Stimulated activated CD8-positive, alpha-beta memory T cell treated with anti-CD3 and anti-CD28 coated beads, Interleukin-4, amount 100 ng/mL, for 4 hours (primary cell): ENCODE measurements around the gene AOPEP.
"Not testable (repeated sequence)": the region's sequence is repeated elsewhere in the genome, so short reads cannot be mapped to it uniquely, and the experiment has no call there.

Experiments
- DNase-seq, 2 donors: peaks; one replicate each; pipeline ENCODE4 v3.0.0-alpha.2; 2020; ENCODE audit warnings: low read depth in 2 of 2, low spot score in 1 of 2

The AOPEP gene

DNA sequence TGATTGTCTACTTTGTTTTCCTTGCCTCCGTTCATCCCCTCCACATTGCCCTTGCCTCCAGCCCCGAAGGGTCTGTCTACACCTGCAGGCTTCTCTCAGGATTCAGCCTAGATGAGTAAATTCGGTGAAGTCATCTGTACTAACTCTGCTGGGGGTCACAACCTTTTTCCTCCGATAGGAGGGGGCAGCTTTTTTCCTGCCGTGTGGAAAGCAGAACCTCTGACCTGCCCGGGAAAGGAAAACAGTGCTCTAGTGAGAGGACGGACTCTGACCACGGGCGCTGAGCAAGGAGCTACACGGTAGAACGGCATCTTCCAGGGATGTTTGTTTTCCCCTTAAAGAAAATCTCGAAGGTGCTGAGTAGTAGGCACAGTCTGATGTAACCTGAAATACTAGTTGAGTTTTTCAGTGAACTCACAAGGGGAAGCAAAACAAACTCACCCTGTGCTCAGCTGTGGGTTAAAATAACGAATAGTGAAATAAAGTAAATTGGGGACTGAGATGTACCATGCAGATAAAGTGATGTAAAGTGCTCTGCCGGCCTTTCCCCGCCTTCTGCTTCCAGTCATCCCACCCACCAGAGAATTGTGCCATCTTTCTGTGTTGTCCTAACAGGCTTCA, 281.8 kb downstream of the AOPEP start:
- DNase-seq, result no peak

DNA sequence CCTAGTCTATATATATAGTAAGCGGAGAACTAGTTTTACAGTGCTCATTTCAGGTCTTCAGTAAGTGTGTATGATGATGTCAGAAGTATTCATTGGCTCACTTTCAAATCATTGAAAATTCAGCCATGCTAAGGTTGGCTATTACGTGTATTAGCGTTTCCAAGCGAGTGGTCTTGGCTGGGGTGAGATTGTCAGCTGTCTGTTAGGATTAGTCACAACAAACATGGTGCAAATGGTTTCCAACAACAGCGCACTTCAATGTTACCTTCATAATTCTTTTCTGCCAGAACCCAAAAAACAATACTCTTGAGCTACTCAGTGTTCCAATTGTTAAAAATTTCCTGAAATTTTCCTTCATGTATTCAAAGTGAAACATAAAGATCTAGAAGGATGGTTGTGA, 283.0 kb downstream of the AOPEP start:
- DNase-seq, result no peak

DNA sequence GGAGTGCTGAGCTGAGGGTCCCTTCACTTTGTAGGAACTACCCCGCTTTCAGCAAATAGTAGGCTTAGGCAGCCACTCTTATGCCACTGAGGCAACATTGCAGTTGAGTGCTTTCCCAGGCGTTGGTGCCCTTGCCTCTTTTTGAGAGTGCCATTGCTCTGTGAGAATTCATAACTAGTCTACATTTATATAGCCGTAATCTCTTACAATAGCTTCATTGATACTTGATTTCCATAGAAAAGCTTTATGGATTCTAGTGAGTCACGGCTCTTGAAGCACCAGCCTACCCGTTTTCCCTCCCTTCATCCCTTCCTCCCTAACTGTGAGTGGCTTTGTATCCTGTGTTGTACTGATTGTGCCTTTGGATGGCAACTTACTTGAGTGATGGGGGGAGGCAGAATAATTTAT, 283.9 kb downstream of the AOPEP start:
- DNase-seq, result no peak

DNA sequence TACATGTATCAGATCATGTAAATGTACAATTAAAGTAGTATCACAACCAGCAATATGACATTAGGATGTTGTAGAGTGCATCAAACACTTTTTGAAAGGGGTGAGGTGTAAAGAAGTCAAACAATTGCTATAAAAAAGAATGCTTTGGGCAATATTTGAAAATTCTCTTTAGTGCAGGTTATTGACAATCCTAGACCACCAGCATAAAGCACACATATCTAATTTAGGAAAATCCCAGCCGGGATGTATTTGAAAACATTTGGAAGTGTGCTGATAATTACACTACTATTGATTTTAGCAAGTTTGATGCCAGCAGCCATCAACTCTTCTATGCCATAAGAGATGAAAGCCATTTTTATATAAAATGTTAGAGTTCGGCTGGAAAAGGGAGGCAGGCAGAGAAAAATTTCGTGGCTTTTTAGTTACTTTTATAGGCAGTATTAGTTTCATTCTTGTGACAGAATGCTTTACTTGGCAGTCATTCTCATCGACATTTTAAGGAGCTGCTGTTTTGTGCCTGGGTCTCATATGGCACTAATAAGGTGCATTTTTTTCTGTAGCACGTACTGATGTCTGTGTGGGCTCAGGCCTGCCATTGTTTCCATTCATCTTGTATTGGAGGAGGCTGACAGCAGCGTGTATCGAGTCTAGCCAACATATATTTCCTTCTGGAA, 285.7 kb downstream of the AOPEP start:
- DNase-seq, result no peak

DNA sequence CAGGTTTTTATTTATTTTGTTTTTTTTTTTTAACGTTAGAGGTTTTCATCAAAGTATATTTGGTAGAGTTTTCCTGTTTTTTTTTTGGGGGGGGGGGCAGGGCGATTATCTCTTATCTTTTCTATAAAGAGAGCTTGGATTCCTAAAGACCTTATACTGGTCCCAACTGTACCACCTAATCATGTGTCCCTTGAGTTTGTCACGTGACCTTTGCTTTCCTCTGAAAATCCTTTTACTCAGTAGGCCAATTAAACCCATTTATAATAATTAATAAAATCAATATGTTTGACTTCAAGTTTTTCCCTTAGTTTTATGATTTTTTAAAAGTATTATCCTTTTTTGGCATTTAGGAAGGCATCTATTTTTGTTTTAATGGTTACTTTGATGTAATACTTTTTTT, 286.4 kb downstream of the AOPEP start:
- DNase-seq, result no peak

DNA sequence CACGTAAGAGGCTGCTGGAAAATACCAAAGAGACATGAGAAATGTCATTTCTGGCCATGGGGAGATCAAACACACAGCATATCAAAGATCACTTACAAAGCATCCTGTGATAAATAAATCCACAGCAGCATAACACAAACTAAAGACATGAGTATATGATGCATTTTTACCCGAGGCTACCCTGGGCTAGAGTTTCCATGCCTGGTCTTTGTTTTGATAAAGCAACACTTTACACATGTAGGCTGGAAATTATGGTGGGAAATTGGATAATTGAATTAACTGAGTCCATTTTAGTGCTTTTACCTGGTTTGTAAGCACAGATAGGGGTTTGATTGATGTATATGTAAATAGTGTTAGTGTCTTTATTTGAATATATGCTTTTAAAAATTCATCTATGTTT, 288.4 kb downstream of the AOPEP start:
- DNase-seq, result no peak

DNA sequence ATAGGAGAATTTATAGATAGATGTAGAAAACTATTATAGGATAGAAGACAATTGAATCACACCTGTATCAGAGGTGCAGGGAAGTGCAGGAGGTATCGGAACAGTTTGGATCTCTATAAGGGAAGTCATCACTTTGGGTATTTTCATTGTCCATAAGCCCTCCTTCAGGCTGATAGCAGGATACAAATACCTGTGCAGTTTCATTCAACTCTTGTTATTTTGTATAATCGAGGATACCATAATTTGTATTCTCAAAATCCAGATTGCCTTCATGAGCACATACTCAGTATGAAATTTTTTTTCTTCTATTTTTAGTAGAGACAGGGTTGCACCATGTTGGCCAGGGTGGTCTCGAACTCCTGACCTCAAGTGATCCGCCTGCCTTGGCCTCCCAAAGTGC, 289.1 kb downstream of the AOPEP start:
- no peak for DNase-seq

DNA sequence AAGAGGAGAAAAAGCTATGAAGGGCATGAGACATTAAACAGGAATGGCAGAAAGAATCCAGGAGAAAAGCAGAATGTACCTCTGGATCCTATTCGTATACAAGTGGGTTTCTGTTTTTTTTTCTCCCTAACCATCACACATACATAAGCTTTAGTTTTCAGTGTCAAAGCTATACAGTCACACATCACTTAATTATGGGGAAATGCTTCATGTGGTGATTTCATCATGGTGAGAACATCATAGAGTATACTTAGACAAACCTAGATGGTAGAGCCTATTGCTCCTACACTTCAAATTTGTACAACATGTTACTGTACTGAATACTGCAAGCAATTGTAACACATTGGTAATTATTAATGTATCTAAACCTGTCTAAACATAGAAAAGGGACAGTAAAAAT, 290.6 kb downstream of the AOPEP start:
- DNase-seq, result no peak

DNA sequence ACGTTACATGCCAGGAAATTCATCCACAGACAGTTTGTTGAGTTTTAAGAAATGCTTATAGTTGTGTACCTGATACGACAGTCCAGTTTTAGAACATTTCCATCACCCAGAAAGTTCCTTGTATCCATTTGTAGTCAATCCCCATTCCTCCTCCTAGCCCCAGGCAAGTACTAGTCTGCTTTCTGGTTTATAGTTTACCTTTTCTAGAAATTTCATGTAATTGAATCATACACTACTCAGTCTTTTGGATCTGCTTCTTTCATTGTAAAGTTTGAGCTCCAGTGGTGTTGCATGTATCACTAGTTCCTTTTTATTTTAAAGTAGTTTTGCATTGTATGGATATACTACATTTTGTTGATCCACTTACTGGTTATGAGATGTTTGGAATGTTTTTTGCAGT, 291.2 kb downstream of the AOPEP start:
- DNase-seq, result no peak

DNA sequence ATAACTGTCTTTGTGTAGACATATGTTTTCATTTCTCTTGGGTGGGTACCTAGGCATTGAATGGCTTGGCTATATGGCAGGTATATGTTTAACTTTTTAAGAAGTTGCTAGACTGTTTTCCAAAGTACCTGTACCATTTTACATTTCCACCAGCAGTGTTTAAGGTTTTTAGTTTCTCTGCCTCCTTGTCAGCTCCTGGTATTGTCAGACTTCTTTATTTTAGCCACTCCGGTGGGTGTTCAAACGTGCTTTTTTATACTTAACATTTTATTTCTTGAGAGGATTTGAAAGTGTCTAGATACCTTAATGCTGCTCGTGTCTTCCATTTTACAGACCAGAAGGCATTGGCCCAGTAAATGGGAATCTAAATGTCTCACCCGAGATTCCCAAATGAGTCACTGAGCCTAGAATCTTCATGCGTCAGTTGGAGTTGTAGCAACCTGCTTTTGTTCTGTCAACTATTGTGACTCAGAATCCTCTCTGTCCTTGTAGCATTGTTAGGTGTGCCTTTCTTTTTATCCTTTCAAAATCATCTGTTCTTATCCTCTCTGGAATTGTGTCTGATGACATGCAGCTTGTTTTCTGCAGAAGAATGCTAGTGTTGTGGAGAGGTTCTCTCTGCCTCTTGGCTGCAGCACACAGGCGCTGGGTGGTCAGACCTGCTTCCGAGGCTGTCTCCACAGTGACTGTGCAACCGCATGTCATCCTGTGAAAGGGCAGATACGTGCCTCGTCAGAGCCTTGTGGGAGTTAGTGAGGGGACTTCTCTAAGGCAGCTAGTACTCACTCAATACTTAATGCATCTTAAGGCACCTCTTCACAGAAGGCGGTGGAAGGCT, 291.8 kb downstream of the AOPEP start:
- DNase-seq, result no peak

DNA sequence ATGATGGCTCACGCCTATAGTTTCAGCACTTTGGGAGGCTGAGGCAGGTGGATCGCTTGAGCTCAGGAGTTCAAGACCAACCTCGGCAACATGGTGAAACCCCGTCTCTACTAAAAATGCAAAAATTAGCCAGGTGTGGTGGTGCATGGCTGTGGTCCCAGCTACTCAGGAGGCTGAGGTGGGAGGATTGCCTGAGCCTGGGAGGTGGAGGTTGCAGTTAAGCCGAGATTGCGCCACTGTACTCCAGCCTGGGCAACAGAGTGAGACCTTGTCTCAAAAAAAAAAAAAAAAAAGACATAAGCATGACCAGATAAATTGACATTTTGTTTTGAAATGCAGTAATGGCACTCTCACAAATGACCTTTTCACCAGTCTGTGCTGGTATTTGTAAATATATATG, 294.1 kb downstream of the AOPEP start:
- DNase-seq, result not testable (repeated sequence)

DNA sequence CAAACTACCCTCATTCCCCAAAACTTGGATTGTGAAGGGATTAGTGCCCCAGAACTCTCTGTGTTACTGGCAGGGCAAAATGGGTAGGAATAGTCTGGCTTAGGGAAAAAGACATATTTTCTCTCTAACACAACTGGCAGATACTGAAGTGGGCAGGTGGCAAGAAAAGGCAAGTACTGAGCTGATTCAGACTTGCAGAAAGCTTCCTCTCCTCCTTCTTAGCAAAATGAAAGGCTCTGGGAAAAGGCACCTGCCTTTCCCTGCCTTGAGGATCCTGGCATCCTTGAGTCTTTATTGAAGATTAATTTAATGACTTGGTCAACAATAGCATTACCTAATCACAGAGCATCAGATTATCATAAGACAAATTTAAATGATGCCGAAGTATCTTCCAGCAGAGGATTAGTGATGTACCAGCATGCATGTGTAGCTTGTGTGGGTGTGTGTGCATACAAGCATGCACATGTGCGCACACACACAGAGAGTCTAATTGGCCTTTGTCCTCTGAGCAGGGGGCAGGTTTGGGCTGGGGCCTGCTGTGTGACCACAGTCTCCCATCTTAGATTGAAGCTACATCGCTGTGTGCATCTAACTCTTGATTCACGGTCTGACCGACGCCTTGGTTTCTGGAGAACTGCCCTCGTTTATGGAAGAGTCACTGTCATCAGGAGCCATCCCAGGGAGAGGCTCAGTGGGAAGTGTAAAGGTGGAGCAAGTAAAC, 294.8 kb downstream of the AOPEP start:
- no peak for DNase-seq

DNA sequence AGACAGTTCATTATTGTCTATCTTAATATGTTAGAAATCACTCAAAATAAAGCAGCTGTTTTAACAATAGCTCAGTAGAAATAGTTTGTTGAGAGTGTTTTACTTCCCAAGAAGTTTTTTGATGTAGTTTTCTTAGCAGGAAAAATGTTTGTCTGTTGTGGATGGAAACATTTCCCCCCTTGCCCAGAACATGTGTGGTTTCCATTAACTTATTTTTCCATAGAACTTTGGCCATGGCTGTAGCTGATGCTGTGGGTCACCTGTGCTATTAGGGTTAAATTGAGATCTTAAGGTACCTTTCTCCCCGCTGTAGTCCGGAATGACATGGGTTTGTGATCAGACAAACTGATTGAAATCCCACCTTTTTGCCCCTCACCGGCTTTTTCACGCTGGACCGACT, 296.2 kb downstream of the AOPEP start:
- DNase-seq, result no peak

DNA sequence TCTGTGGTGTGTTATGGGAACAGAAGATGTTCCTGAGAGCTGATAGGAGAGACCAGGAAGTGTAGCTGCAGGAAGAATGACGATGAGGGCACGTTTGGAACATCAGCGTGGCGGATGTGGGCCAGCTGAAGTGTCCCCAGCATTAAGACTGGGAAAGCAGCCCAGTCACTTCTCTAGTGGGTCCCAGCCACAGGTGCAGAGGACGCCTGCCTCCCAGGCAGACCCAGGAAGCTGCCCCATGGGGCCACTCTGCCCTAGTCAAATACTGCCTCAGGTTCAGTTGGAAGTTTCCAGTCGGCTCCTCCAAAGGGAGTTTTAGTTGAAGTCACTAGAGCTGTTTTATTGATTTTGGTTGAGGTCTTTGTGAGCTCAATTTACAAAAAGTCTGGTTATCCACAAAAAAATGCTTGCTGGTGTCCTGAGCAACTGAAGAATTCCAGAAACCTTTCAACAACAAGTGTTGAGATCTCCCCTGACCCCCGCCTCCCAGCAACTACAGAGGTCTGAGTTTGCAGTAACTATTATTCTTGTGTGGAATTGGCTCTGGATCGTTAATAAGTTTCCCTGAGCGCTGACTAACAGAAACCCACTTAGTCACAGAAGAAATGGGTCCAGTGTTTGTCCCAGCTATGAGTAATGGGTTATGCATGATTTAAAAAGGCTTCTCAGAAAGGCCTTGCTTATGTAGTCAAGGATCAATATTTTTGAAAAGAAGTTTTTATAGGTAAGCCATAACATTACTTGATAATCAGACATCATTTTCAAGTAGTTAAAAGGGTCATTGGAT, 296.9 kb downstream of the AOPEP start:
- no peak for DNase-seq

DNA sequence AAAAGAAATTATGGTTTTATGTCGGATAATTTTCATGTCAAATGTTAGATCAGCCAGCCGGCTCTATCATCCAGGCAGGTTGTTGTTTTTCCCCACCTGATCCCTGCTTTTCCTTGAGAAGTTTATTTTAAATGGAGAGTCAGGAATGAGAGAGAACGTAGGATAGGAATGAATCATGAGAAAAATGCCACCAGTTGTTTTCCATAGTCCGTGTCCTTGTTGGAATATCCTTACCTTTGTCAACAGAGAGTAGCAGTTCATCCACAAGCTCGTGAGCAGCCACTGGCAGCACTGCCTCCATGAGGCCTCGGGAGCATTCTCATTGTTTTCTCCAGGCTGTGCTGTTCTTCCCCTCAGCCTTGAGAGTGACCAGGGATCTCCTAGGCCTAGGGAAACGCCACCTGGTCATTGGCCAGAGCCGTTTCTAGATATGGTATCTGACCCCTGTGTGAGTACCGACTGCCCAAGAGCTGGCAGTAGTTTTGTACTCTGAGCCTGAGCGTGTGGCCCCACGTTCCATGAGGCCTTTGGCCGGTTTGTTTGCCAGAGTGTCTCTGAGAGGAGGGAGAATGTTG, 297.7 kb downstream of the AOPEP start:
- DNase-seq, result no peak

DNA sequence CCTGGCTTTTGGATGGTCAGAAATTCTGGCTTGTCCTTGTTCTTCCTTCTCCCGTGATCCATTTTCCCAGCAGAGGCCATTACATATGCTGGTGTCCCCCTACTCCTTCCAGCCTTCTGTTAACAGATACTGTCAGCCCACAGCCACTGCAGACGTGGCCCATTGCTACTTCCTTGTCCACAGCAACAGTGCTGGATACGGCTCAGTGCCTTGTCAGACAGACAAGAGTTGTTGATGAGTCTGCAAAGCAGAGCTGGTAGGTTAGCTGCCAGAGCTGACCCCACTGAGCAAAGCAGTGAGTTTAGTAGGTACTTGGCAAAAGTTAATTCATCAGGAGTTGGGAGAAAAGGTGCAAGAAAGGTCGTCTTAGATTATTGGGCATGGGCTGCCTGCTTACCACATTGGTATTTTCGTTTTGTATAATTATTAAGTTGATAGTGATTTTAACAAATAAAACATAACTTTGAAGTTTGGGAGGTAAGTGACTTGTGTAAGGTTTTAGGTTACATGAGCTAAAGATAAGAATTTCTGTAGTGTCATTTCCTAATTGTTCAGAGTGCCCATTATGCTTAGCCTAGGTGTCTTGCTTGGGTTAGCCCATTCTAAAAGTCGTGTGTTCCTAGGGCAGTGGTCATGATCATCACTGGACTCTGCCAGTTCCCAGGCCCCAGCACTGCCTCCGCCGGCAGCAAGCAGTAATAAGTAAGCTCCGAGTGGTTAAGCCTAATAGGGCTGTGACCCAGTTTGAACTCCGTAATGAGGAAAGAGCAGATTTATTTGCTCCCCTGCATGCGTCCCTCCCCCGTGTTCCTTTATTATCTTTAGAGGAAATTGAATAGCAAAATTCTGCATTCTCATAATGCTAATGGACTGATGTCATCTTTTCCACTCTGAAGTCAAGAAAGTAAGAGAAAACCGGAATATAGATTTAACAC, 299.0 kb downstream of the AOPEP start:
- DNase-seq, result no peak

DNA sequence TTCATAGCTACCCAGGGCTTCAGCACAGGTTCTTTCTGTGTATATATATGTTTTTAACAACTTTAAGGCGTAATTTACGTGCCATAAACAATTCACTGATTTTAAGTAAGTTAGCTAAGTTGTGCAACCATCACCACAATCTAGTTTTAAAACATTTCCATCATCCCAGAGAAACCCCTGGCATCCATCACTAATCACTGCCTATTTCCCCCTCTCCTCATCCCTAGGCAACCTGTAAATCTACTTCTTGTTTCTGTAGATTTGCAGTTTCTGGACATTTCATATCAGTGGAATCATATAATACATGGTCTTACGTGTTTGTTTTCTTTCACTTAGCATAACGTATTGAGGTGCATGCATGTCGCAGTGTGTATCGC, 299.6 kb downstream of the AOPEP start:
- no peak for DNase-seq

DNA sequence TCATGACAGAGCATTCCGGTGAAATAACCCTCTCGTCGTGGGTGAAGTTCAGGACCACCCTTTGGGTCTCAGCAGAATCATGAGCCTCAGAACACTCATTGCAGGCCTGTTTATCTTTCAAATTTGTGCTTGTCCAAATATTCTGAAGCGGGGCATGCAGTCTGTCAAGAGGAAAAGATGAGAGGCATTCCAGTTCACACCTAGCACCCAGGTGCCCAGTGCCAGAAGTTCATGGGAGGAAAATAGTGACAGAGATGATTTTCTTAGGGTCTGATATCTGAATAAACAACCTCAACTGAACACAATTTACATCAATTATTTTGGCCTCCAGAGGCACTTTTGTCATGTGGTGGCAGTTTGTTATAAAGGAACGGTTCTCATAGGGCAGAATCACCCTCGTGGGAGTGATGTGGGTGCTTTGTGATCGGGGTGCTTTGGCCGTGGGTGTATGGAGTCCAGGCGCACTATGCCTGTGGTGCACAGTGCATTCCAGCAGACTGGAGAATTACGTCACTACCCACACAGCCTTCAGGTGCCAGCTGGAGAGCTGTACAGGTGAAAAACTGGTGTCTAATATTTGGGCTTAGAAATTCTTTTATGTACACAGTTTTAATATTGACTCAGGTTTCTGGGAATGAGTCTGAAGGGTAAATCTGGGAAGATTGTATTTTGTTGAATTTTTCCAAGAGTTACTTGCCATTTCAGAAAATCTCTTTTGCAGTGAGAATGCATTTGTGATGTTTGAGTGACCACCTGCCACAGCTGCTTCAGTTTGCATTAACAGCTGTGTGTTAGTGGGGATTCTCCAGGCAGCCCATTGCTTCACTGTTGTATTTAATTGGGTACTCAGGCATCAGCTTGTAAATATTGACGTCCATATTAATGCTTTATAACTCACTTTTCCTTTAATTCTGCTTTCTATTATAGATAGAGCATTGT, 301.7 kb downstream of the AOPEP start:
- no peak for DNase-seq

DNA sequence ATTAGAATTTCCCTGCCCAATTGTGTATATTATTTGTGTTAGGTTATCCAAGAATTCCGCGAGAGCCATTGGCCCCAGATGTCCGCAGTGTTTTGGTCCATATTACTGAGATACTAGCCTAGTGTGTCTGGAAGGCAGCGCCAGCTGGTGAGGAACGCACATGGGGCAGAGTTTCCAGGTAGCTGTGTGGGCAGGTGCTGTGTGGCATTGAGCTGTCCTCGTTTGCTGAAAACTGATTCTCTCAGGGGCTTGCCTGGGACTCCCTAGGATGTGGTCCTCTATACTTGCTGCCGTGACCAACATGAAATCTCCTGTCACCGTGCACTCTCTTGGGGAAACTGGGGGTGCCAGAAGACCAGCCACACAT, 302.3 kb downstream of the AOPEP start:
- no peak for DNase-seq
